ENCODE data around the gene JAG1.

DNA sequence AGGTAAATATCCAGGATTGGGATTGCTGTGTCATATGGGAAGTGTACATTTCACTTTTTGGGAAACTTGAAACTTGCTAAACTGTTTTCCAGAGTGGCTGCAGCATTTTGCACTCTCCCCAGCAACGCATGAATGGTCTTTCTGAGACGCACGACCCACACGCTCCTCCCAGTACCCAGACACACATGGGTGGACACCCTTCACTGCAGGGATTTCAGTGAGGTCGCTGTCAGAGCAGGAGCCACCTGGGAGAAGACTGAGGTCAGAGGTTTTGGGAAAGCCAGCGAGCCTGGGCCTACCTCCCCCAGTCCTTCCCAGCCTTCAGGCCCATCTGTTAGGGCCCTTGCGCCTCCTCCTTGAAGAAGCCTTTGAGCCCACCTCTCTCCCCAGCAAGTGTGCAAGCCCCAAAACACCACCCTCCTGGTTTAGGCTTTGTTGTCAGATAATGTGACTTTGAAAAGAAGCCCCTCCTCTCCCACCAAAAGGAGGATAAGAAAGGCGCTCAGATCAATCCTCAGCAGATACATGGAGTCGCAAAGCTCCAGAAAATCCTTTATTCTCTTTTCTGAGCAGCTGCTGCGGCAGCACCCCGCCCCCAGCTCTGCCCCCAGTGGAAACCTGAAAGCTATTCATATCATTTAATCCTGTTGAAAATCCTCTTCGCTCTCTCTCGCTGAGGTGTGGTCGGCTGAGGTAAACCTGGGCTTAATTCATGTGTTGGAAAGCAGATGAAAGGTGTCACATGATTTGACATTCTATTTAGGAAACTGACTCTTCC lies 12.7 kb upstream of the JAG1 start:
- TF ChIP-seq, protein P1, sequence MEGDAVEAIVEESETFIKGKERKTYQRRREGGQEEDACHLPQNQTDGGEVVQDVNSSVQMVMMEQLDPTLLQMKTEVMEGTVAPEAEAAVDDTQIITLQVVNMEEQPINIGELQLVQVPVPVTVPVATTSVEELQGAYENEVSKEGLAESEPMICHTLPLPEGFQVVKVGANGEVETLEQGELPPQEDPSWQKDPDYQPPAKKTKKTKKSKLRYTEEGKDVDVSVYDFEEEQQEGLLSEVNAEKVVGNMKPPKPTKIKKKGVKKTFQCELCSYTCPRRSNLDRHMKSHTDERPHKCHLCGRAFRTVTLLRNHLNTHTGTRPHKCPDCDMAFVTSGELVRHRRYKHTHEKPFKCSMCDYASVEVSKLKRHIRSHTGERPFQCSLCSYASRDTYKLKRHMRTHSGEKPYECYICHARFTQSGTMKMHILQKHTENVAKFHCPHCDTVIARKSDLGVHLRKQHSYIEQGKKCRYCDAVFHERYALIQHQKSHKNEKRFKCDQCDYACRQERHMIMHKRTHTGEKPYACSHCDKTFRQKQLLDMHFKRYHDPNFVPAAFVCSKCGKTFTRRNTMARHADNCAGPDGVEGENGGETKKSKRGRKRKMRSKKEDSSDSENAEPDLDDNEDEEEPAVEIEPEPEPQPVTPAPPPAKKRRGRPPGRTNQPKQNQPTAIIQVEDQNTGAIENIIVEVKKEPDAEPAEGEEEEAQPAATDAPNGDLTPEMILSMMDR (IDR thresholded peaks at IDR 0.05) = no peak
- TF ChIP-seq POLR2A (IDR thresholded peaks at IDR 0.05) = no peak
